ENCODE results near the gene RETREG3. TPM values are rescaled to one million over a fixed set of nuclear protein-coding genes. Genes with fewer than 3 reads are reported as not detected.

RETREG3 gene
- total and polyA plus RNA-seq, 9 of the 15 experiments (the other 6 are each of a cell fraction or from before 2014, with no cell fraction given) = 4.1 to 39.0 (median 16.9) TPM

- TF ChIP-seq SIX5 (IDR thresholded peaks at IDR 0.05; ENCODE audit: borderline replicate concordance in 1 of 2, insufficient read depth in 1 of 2, low read depth in 1 of 2, low read length in 2 of 2) (no peak), RNF2 (IDR thresholded peaks at IDR 0.05) (no peak), E4F1 (CRISPR knock-in tag; IDR thresholded peaks at IDR 0.05; ENCODE audit: borderline replicate concordance) (no peak), ZNF175 (CRISPR knock-in tag; IDR thresholded peaks at IDR 0.05; ENCODE audit: low read depth) (no peak), PHB (CRISPR knock-in tag; IDR thresholded peaks at IDR 0.05) (no peak), PKNOX1 (IDR thresholded peaks at IDR 0.05) (no peak), DPF2 (IDR thresholded peaks at IDR 0.05) (no peak), NR3C1 (CRISPR knock-in tag; IDR thresholded peaks at IDR 0.05) (no peak)
Observed at GRCh38 chr17:42537826-42538451, 71.2 kb downstream of the RETREG3 start (continued).
